ENCODE measurements around the gene PPM1B. TPM values are rescaled to one million over a fixed set of nuclear protein-coding genes. Genes with fewer than 3 reads are reported as not detected.

PPM1B gene
- polyA plus RNA-seq, 3 donors = 17.2 to 31.6 (median 24.5) TPM

GRCh38 chr2:44273596-44273995, 104.9 kb downstream of the PPM1B start:
- WGBS, 3 donors = 50 to 82% (median 54%) methylated on average over 2 of the region's 2 CpGs
- no peak overlapping the region for H3K27ac ChIP-seq (ENCODE audit: low read depth, low read length)

GRCh38 chr2:44275927-44276303, 107.2 kb downstream of the PPM1B start:
- WGBS, 3 donors = 39 to 70% (median 58%) methylated on average over 2 of the region's 2 CpGs
- H3K27ac ChIP-seq (ENCODE audit: low read depth, low read length) = no peak overlapping the region

- WGBS, 3 donors = 43 to 69% (median 68%) methylated on average over 1 of the region's 1 CpG
- no peak overlapping the region for H3K27ac ChIP-seq (ENCODE audit: low read depth, low read length)
These were observed 108.9 kb downstream of the PPM1B start for GRCh38 chr2:44277541-44277940.

- H3K27ac ChIP-seq (ENCODE audit: low read depth, low read length) = no peak overlapping the region
- 78 to 91% (median 86%) methylated on average over 1 of the region's 1 CpG for WGBS, 3 donors
These were observed 112.2 kb downstream of the PPM1B start for GRCh38 chr2:44280869-44281268.

Other genes with a start within 250 kb of the PPM1B start
- gene LRPPRC, start 172.9 kb upstream of the PPM1B start, polyA plus RNA-seq = 10 to 100 TPM; 20.2 to 38.4 (median 27.8) TPM
- 10 to 100 TPM in 1 of 3 donors, under 1 TPM in 2; 0.11 to 28.2 (median 0.12) TPM for gene SLC3A1, start 106.6 kb downstream of the PPM1B start, polyA plus RNA-seq
- gene PREPL, start 192.6 kb downstream of the PPM1B start, polyA plus RNA-seq = 10 to 100 TPM in 2 of 3 donors, 1 to 10 TPM in 1; 9.2 to 16.8 (median 12.8) TPM
- 1 to 10 TPM; 4.2 to 5.2 (median 4.4) TPM for gene CAMKMT, start 193.1 kb downstream of the PPM1B start, polyA plus RNA-seq

All from adipose tissue (tissue), 3 donors.